Left ventricle myocardium inferior (tissue), 1 donor: ENCODE results near the gene PLEKHN1. TPM values are rescaled to one million over a fixed set of nuclear protein-coding genes. Genes with fewer than 3 reads are reported as not detected.
"Not testable (repeated sequence)": the region's sequence is repeated elsewhere in the genome, so short reads cannot be mapped to it uniquely, and the experiment has no call there.

Experiments used
- DNase-seq: peaks from one replicate; pipeline ENCODE4 v3.0.0-alpha.2; 2020
- H3K27ac ChIP-seq: fragments of 200-600 bp; replicated peaks from 2 replicates; pipeline ENCODE4 v1.8.0; 2021
- H3K27me3 ChIP-seq: fragments of 200-600 bp; 2 replicates; pipeline ENCODE4 v1.8.0; 2021; ENCODE audit warnings: low read depth
- H3K36me3 ChIP-seq: fragments of 200-600 bp; 2 replicates; pipeline ENCODE4 v1.8.0; 2021
- H3K4me1 ChIP-seq: fragments of 200-600 bp; 2 replicates; pipeline ENCODE4 v1.8.0; 2021
- H3K4me3 ChIP-seq: fragments of 200-600 bp; 2 replicates; pipeline ENCODE4 v1.8.0; 2021; ENCODE audit warnings: mild to moderate bottlenecking, moderate library complexity
- H3K9me3 ChIP-seq: fragments of 200-600 bp; replicated peaks from 2 replicates; pipeline ENCODE4 v1.8.0; 2021
- CTCF ChIP-seq: fragments of 200-600 bp; IDR thresholded peaks from 2 replicates; pipeline ENCODE4 v1.8.0; 2021; ENCODE audit warnings: antibody characterized with exemption, mild to moderate bottlenecking, borderline replicate concordance
- intact Hi-C: fragments of 100-400 bp; cut with micrococcal nuclease; formaldehyde crosslinking; loops from one replicate; pipeline ENCODE4 v1.11.0; 2022
- total RNA-seq: library from RNA; stranded (reverse); fragmentation: NEBNext Ultra II Directional; extraction: Animal tissue kit (Norgen Biotek cat#: 25700); gene quantifications from one replicate; pipeline ENCODE4 v1.2.1, GENCODE V29; 2021
- donor health status: DM: no; HTN: yes; CAD: no; lungs with severe emphysema.

The PLEKHN1 gene
- total RNA-seq, 1 donor from 2014 or later = not detected

- Histone ChIP-seq H3K27me3 (no peaks in the 10 kb centered on the region), H3K27ac (no peak overlapping the region)
- no peak for DNase-seq
These were observed 38.1 kb downstream of the PLEKHN1 start for GRCh38 chr1:1004420-1004779.

GRCh38 chr1:1004780-1005697 lies 38.8 kb downstream of the PLEKHN1 start:
- intact Hi-C loops = no loop called here

More at GRCh38 chr1:1004420-1004779, 38.1 kb downstream of the PLEKHN1 start:
- H3K9me3 ChIP-seq = no peaks in the 10 kb centered on the region
- TF ChIP-seq CTCF = no peak
- no peaks in the 10 kb centered on the region for H3K36me3 ChIP-seq
- intact Hi-C loops = no loop called here
- H3K4me1 ChIP-seq = peaks cover 48% of the 10 kb centered on the region
- no peak overlapping the region for H3K4me3 ChIP-seq

GRCh38 chr1:1005774-1006304 lies 39.6 kb downstream of the PLEKHN1 start:
- H3K27me3 ChIP-seq = no peaks in the 10 kb centered on the region
- H3K4me1 ChIP-seq = peaks cover 39% of the 10 kb centered on the region
- no peaks in the 10 kb centered on the region for H3K36me3 ChIP-seq
- intact Hi-C loops = no loop called here
- no peak for DNase-seq
- TF ChIP-seq CTCF = no peak
- peak overlapping the region; percentile 39 for H3K27ac ChIP-seq
- H3K4me3 ChIP-seq = no peak overlapping the region
- no peaks in the 10 kb centered on the region for H3K9me3 ChIP-seq

More at GRCh38 chr1:1004780-1005697, 38.8 kb downstream of the PLEKHN1 start:
- Histone ChIP-seq H3K4me3 (no peak overlapping the region), H3K9me3 (no peaks in the 10 kb centered on the region), H3K36me3 (no peaks in the 10 kb centered on the region), H3K4me1 (peaks cover 45% of the 10 kb centered on the region), H3K27ac (peak overlapping the region; percentile 39), H3K27me3 (no peaks in the 10 kb centered on the region)
- DNase-seq = no peak
- TF ChIP-seq CTCF = no peak

- H3K36me3 ChIP-seq = no peaks in the 10 kb centered on the region
- H3K27ac ChIP-seq = no peak overlapping the region
- H3K9me3 ChIP-seq = no peaks in the 10 kb centered on the region
- H3K27me3 ChIP-seq = no peaks in the 10 kb centered on the region
- H3K4me1 ChIP-seq = peaks cover 32% of the 10 kb centered on the region
- intact Hi-C loops = no loop called here
- DNase-seq = no peak
- no peak for TF ChIP-seq CTCF
- no peak overlapping the region for H3K4me3 ChIP-seq
These were observed 40.2 kb downstream of the PLEKHN1 start for GRCh38 chr1:1006305-1007159.

GRCh38 chr1:1010131-1010530 lies 43.8 kb downstream of the PLEKHN1 start:
- H3K27me3 ChIP-seq, H3K4me3 ChIP-seq, H3K36me3 ChIP-seq, DNase-seq, H3K9me3 ChIP-seq, intact Hi-C loops, H3K27ac ChIP-seq: not testable (repeated sequence)
- H3K4me1 ChIP-seq = peaks cover 37% of the 10 kb centered on the region
